Mammary epithelial cell (primary cell): ENCODE data around the gene ADARB1.

Experiments
- EZH2 ChIP-seq: IDR thresholded peaks from 2 replicates; pipeline ENCODE4 v1.6.1; 2012; ENCODE audit warnings: low read length, inconsistent platforms, borderline replicate concordance
- TF ChIP-seq, protein P1 (sequence below), 2 donors: IDR thresholded peaks in 1 of 2; conservative IDR thresholded peaks in 1 of 2; 2 replicates each; pipeline ENCODE4 v1.5.1; 2011 to 2012; ENCODE audit warnings: inconsistent platforms in 2 of 2, low read length in 2 of 2, mild to moderate bottlenecking in 2 of 2, control low read depth in 1 of 2, low read depth in 1 of 2; ENCODE audit not compliant: insufficient read depth in 1 of 2; ENCODE audit errors: extremely low read depth in 1 of 2

DNA sequence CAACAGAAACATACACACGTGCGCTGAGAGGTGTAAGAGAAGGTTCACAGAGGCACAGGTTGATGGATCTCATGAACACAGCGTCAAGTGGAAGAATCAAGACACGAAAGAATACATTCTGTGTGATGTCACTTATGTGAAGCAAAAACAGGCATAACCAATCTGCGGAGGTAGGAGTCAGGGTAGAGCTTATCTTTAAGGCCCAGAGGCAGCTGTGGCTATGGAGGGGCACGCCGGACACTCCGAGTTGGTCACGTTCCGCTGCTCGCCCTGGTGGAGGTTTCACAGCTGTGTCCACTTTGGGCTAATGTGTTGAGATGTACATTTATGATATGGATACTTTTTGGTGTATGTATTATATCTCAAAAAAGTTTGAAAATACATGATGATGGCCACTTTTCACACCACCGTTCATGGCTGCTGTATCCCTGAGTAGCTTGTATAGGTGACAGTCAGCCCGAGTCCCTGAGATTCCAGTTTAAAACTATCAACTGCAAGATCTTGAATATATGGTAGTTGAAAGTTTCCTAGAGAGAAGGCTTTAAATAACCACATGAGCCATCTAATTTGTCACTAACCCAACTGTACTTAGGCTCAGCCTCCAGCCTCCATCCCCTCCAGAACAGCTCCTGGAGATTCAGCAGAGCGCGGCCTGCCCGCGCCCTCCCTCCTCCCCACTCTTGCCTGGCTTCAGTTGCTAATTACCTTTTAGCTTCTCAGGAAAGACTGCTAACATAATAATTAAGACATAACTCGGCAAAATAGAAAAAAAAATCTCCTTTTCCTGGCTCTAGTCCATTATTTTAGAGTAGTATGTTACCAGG, 6.7 kb upstream of the ADARB1 start:
- TF ChIP-seq, protein P1, sequence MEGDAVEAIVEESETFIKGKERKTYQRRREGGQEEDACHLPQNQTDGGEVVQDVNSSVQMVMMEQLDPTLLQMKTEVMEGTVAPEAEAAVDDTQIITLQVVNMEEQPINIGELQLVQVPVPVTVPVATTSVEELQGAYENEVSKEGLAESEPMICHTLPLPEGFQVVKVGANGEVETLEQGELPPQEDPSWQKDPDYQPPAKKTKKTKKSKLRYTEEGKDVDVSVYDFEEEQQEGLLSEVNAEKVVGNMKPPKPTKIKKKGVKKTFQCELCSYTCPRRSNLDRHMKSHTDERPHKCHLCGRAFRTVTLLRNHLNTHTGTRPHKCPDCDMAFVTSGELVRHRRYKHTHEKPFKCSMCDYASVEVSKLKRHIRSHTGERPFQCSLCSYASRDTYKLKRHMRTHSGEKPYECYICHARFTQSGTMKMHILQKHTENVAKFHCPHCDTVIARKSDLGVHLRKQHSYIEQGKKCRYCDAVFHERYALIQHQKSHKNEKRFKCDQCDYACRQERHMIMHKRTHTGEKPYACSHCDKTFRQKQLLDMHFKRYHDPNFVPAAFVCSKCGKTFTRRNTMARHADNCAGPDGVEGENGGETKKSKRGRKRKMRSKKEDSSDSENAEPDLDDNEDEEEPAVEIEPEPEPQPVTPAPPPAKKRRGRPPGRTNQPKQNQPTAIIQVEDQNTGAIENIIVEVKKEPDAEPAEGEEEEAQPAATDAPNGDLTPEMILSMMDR (conservative IDR thresholded peaks at IDR 0.05 in 1 of 2, IDR thresholded peaks at IDR 0.05 in 1 of 2; ENCODE audit: extremely low read depth in 1 of 2, insufficient read depth in 1 of 2, low read depth in 1 of 2, low read length in 2 of 2), result no peak
- no peak for TF ChIP-seq EZH2
